DMS79 (cell line): ENCODE measurements around the gene HACE1.
"Not testable (repeated sequence)": the region's sequence is repeated elsewhere in the genome, so short reads cannot be mapped to it uniquely, and the experiment has no call there.

ENCODE experiments used
- DNase-seq: peaks from one replicate; lab custom pipeline; 2025; lab: John Stamatoyannopoulos, UW

HACE1 gene, protein sequence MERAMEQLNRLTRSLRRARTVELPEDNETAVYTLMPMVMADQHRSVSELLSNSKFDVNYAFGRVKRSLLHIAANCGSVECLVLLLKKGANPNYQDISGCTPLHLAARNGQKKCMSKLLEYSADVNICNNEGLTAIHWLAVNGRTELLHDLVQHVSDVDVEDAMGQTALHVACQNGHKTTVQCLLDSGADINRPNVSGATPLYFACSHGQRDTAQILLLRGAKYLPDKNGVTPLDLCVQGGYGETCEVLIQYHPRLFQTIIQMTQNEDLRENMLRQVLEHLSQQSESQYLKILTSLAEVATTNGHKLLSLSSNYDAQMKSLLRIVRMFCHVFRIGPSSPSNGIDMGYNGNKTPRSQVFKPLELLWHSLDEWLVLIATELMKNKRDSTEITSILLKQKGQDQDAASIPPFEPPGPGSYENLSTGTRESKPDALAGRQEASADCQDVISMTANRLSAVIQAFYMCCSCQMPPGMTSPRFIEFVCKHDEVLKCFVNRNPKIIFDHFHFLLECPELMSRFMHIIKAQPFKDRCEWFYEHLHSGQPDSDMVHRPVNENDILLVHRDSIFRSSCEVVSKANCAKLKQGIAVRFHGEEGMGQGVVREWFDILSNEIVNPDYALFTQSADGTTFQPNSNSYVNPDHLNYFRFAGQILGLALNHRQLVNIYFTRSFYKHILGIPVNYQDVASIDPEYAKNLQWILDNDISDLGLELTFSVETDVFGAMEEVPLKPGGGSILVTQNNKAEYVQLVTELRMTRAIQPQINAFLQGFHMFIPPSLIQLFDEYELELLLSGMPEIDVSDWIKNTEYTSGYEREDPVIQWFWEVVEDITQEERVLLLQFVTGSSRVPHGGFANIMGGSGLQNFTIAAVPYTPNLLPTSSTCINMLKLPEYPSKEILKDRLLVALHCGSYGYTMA

GRCh38 chr6:104859225-104860146, at the start of gene HACE1:
Gene HACE1, minus strand, starts transcription at chr6:104859919. Its CDS starts 277 bp downstream, at chr6:104859642.
- DNase-seq, result peak; percentile 78

- DNase-seq, result no peak
Observed at GRCh38 chr6:104908888-104909525, 49.3 kb upstream of the HACE1 start.

DNA sequence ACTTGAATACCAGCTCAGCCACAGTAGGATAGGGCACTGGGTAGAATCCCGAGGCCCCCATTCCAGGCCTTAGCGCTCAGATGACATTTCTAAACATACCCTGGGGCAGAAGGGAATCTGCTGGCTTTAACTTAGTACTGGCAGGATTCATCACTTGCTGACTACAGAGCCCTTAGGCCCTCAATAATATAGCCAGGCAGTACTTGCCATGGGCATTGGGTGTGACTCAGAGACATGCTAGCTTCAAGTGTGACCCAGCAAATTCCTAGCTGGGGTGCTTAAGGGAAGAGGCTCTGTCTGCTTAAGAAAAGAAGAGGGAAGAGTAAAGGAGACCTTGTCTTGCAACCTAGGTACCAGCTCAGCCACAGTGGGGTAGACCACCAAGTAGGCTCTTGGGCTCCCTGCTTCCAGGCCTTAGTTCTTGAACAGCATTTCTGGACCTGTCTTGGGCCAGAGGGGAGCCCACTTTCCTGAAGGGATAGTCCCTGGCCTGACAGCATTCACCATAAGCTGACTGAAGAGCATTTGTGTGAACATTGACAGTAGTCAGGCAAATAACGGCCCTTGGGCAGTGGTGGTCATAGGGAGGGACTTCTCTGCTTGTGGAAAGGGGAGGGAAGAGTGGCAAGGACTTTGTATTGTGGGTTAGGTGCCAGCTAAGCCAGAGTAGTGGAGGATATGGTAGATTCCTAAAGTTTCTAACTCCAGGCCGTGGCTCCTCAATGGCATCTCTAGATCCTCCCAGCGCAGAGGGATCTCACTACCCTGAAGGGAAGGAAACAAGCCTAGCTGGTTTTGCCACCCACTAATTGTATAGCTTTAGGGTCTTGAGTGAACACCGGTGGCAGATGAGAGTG, 48.5 kb upstream of the HACE1 start:
- no peak for DNase-seq

DNA sequence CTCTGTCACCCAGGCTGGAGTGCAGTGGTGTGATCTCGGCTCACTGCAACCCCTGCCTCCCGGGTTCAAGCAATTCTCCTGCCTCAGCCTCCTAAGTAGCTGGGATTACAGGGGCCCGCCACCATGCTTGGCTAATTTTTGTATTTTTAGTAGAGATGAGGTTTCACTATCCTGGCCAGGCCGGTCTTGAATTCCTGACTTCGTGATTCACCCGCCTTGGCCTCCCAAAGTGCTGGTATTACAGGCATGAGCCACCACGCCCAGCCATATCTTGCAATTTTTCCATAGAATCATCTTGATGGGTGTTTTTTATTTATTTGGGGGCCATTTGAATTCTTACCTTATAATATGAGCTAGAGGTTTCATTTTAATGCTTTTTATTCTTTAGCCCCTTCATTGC, 39.2 kb upstream of the HACE1 start:
- DNase-seq, result not testable (repeated sequence)

- DNase-seq, result no peak
Observed at GRCh38 chr6:104896914-104897313, 37.2 kb upstream of the HACE1 start.

DNA sequence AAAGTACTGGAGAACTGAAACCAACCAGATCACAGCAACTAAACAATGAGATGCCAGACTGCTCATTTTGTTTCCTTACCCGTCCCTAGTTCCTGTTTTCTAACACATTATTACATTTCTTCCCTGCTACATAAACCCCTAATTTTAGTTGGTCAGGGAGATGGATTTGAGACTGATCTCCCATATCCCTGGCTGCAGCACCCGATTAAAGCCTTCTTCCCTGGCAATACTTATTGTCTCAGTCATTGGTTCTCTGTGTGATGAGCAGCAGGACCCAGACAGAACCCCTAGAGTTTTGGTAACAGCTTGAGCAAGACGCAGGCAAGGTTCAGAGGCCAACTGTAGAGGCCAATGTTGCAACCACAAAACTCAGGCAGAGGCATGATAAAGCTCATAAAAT, 28.3 kb upstream of the HACE1 start:
- DNase-seq, result no peak

DNA sequence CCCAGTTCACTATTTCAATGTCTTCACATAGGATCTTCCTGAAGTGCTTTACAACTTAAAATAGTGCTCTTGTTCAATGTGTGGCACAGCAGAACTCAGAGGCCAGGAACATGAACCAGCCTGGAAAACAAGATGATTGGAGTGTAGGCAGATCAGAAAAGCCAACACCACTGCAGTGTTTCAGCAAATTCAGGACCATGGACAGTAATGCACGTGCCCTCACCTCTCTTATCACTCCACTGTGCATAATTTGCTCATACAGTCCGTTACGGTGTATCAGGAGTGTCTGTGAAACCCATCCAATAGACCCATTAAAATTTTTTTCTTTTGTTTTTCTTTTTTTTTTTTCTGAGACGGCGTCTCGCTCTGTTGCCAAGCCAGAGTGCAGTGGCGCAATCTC, 27.6 kb upstream of the HACE1 start:
- no peak for DNase-seq

DNA sequence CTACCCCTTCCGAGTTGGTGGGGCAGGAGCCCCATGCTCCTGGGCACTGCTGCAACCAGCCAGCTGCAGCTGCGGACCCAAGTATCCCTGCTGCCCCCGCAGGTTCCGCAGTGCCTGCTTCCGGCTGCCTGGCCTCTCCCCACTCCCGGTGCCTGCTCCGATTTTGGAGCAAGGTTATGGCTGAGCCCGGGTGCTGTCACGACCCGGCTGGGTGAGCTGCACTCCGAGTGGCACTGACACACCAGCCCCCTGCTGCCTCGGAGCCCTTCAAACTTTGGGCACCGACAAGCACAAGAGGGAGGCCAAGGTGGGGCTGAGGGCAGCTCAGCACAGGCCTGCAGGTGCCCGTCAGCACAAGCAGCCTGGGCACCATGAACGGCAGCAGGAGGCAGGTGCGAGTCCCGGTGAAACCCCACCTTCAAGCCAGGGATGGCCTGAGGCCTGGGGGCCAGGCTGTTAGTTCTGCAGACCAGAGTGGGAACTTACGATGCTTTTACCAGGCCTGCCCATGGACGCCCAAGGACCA, 25.9 kb upstream of the HACE1 start:
- no peak for DNase-seq

- DNase-seq, result peak; percentile 14
Observed at GRCh38 chr6:104884867-104885517, 25.3 kb upstream of the HACE1 start.

GRCh38 chr6:104881964-104882668, 22.4 kb upstream of the HACE1 start:
- DNase-seq, result no peak

- DNase-seq, result no peak
Observed at GRCh38 chr6:104862456-104862855, 2.7 kb upstream of the HACE1 start.

- DNase-seq, result no peak
Observed at GRCh38 chr6:104860221-104860620, 502 bp upstream of the HACE1 start.

- DNase-seq, result peak; percentile 6
Observed at GRCh38 chr6:104858642-104859041, 1.1 kb downstream of the HACE1 start.

DNA sequence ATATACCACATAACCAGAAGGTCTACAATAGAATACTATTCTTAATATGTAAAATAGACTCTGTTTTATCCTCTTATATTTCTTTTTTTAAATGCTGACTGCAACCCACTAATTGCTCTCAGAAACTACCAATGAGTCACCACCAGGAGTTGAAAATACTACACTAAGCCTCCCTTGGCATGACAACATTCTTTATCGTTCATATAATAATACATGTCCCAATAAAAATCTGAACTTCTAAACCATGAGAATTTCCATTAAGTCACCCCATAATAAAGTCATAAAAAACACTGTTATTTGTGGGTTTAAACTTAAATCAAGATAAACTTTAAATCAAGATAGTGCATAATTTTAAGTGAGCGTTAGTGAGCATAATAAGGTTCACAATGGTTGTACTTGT, 4.2 kb downstream of the HACE1 start:
- DNase-seq, result no peak

- DNase-seq, result not testable (repeated sequence)
Observed at GRCh38 chr6:104847721-104848120, 12.0 kb downstream of the HACE1 start.

DNA sequence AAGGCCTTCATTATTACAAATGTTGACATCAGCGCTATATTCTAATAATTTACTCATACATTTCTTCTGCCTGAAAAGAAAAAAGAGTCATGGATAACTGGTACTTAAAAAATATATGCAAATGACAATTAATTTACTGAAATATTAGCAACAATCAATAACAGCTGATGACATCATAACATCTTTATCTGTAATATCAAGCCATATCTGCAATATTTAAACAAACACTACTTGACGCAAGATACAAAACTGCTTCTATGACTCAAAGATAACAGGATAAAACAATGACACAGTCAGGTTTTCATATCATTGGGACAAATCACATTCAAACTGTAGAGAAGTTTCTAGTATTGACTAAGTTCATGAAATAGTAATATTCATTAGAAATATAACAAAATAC, 16.5 kb downstream of the HACE1 start:
- no peak for DNase-seq

DNA sequence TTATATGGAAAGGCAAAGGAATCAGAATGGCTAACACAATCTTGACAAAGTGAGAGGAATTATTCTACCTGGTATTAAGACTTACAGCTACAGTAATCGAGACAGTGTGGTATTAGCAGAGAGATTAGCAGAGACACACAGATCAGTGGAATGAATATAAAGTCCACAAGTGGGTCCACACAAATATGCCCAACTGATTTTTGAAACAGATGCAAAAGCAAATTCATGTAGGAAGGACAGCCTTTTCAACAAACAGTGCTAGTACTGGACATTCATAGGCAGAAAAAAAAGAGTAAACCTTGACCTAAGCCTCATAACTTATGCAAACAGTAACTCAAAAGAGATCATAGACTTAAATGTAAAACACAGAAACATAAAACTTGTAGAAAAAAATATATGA, 22.6 kb downstream of the HACE1 start:
- DNase-seq, result no peak

DNA sequence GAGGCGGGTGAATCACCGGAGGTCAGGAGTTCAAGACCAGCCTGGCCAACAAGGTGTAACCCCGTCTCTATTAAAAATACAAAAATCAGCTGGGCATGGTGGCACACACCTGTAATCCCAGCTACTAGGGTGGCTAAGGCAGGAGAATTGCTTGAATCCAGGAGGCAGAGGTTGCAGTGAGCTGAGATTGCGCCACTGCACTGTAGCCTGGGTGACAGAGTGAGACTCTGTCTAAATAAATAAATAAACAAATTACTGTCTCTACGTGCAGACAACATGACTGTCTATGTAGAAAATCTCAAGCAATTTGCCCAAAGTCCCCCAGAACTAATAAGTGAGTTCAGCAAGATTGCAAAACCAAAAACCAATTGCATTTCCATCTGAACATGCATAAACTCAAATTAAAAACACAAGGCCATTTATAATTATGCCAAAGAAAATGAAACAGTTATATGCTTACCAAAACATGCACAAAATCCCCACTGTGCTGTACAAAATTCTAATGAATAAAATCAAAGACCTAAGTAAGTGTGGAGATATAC, 23.2 kb downstream of the HACE1 start:
- DNase-seq, result not testable (repeated sequence)

DNA sequence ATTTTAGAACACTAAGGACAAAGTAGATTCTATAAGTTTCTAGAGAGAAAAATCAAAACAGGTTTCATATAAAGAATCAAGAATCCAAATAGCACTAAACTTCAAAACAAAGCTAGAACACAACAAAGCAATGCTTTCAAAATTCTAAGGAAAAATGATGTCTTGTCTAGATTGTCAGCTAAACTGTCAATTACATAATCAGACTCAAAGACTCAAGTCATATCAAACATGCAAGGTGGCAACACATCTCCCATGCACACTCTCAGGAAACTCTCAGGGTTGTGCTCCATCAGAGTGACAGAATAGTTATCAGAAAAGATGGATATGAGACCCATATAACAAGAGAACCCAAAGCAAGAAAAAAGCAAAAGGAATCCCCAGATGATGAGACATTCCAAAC, 23.9 kb downstream of the HACE1 start:
- no peak for DNase-seq
